OCI-LY3 (cell line): Measurements from ENCODE around the gene ALOX12B.

ENCODE experiments used
- EZH2phosphoT487 ChIP-seq: fragments of 200-600 bp; shearing (Covaris generic); IDR thresholded peaks from 2 replicates; pipeline ENCODE4 v1.6.1; 2018; ENCODE audit warnings: antibody characterized with exemption, mixed run types, low read depth
- TF ChIP-seq, protein P1 (sequence below): fragments of 200-600, 300-600 bp; sonication (generic); IDR thresholded peaks from 2 replicates; pipeline ENCODE4 v1.5.1; 2014; ENCODE audit warnings: antibody characterized with exemption, low read length, low read depth

GRCh38 chr17:8063761-8064534, 23.6 kb downstream of the ALOX12B start:
- TF ChIP-seq, protein P1, sequence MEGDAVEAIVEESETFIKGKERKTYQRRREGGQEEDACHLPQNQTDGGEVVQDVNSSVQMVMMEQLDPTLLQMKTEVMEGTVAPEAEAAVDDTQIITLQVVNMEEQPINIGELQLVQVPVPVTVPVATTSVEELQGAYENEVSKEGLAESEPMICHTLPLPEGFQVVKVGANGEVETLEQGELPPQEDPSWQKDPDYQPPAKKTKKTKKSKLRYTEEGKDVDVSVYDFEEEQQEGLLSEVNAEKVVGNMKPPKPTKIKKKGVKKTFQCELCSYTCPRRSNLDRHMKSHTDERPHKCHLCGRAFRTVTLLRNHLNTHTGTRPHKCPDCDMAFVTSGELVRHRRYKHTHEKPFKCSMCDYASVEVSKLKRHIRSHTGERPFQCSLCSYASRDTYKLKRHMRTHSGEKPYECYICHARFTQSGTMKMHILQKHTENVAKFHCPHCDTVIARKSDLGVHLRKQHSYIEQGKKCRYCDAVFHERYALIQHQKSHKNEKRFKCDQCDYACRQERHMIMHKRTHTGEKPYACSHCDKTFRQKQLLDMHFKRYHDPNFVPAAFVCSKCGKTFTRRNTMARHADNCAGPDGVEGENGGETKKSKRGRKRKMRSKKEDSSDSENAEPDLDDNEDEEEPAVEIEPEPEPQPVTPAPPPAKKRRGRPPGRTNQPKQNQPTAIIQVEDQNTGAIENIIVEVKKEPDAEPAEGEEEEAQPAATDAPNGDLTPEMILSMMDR: no peak
- TF ChIP-seq EZH2phosphoT487: no peak
